ENCODE results near the gene TMC1.

DNA sequence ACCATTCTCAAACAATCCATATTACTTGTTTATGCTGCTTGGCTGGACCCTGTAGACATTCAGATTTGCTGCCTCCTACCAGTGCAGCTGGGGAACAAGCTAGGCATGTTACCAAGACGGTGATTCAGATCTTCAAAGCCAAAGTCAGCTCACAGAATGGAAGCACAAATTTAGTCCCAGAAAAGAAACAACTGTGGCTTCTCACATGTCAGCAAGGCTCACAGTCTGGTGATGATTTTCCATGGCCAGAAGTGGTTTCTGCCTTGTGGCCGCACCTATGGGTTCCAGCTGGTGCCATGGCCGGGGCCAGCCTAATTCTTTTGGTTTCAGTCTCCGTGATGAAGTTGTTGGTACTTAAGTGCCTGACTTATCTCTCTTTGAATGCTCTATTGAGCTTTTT is 182.2 kb downstream of the TMC1 start:
- TF ChIP-seq, protein P1, sequence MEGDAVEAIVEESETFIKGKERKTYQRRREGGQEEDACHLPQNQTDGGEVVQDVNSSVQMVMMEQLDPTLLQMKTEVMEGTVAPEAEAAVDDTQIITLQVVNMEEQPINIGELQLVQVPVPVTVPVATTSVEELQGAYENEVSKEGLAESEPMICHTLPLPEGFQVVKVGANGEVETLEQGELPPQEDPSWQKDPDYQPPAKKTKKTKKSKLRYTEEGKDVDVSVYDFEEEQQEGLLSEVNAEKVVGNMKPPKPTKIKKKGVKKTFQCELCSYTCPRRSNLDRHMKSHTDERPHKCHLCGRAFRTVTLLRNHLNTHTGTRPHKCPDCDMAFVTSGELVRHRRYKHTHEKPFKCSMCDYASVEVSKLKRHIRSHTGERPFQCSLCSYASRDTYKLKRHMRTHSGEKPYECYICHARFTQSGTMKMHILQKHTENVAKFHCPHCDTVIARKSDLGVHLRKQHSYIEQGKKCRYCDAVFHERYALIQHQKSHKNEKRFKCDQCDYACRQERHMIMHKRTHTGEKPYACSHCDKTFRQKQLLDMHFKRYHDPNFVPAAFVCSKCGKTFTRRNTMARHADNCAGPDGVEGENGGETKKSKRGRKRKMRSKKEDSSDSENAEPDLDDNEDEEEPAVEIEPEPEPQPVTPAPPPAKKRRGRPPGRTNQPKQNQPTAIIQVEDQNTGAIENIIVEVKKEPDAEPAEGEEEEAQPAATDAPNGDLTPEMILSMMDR (IDR thresholded peaks at IDR 0.05) = no peak
- no peak for TF ChIP-seq POLR2A (IDR thresholded peaks at IDR 0.05)
